GM23338 (cell line): Measurements from ENCODE around the gene TBC1D17. TPM values are rescaled to one million over a fixed set of nuclear protein-coding genes. Genes with fewer than 3 reads are reported as not detected.

Source experiments
- ATAC-seq: fragments of 200-7000 bp; cut with Tn5 transposase; 3 replicates; pipeline ENCODE4 v1.9.1; 2020
- DNase-seq: peaks from one replicate; pipeline ENCODE4 v3.0.0-alpha.2; 2015; ENCODE audit warnings: low spot score
- H2AFZ ChIP-seq: fragments of 200-600 bp; sonication (generic); 2 replicates; pipeline ENCODE4 v1.8.0; 2016; ENCODE audit warnings: antibody characterized with exemption, mild to moderate bottlenecking, moderate library complexity
- H3F3A ChIP-seq: fragments of 200-600 bp; sonication (generic); replicated peaks from 2 replicates; pipeline ENCODE4 v1.8.0; 2017; ENCODE audit warnings: antibody characterized with exemption, mixed run types, low read depth
- H3K27ac ChIP-seq: fragments of 200-600 bp; sonication (generic); 2 replicates; pipeline ENCODE4 v1.6.1; 2016; ENCODE audit warnings: low read depth
- H3K27me3 ChIP-seq: fragments of 200-600 bp; sonication (generic); 2 replicates; pipeline ENCODE4 v1.8.0; 2016; ENCODE audit warnings: mild to moderate bottlenecking, mixed run types, moderate library complexity; ENCODE audit not compliant: insufficient read depth
- H3K36me3 ChIP-seq: fragments of 200-600 bp; sonication (generic); 2 replicates; pipeline ENCODE4 v1.8.0; 2016; ENCODE audit warnings: mild to moderate bottlenecking; ENCODE audit not compliant: insufficient read depth
- H3K4me1 ChIP-seq: fragments of 200-600 bp; sonication (generic); 2 replicates; pipeline ENCODE4 v1.8.0; 2016; ENCODE audit warnings: mild to moderate bottlenecking, moderate library complexity; ENCODE audit not compliant: insufficient read depth
- H3K4me2 ChIP-seq: fragments of 200-600 bp; sonication (generic); 2 replicates; pipeline ENCODE4 v1.7.1; 2017; ENCODE audit warnings: mixed run types
- H3K4me3 ChIP-seq: fragments of 200-600 bp; sonication (generic); 2 replicates; pipeline ENCODE4 v1.6.1; 2016; ENCODE audit warnings: mixed run types
- H3K79me2 ChIP-seq: fragments of 200-600 bp; sonication (generic); replicated peaks from 2 replicates; pipeline ENCODE4 v1.8.0; 2017; ENCODE audit warnings: mild to moderate bottlenecking; ENCODE audit not compliant: insufficient read depth
- H3K9me2 ChIP-seq: fragments of 200-600 bp; sonication (generic); 2 replicates; pipeline ENCODE4 v1.8.0; 2017; ENCODE audit not compliant: insufficient read depth
- H4K20me1 ChIP-seq: fragments of 200-600 bp; sonication (generic); replicated peaks from 2 replicates; pipeline ENCODE4 v1.8.0; 2017; ENCODE audit warnings: mild to moderate bottlenecking; ENCODE audit not compliant: insufficient read depth
- H3K27ac Mint-ChIP-seq: 2 replicates; pipeline ENCODE4 v1.8.0; 2020; ENCODE audit warnings: inconsistent platforms, mild to moderate bottlenecking, moderate library complexity, mixed read lengths
- H3K27me3 Mint-ChIP-seq: 3 replicates; pipeline ENCODE4 v1.8.0; 2022; ENCODE audit warnings: low read depth, mild to moderate bottlenecking, moderate library complexity, mixed read lengths, inconsistent platforms; ENCODE audit not compliant: insufficient read depth, poor library complexity
- H3K36me3 Mint-ChIP-seq: 3 replicates; pipeline ENCODE4 v1.8.0; 2021; ENCODE audit warnings: low read depth, mild to moderate bottlenecking, inconsistent platforms, moderate library complexity, mixed read lengths
- H3K4me1 Mint-ChIP-seq: 3 replicates; pipeline ENCODE4 v1.8.0; 2020; ENCODE audit warnings: mild to moderate bottlenecking, inconsistent platforms, mixed read lengths
- H3K4me3 Mint-ChIP-seq: 3 replicates; pipeline ENCODE4 v1.8.0; 2021; ENCODE audit warnings: moderate library complexity, mild to moderate bottlenecking, inconsistent platforms, mixed read lengths
- H3K9me3 Mint-ChIP-seq: 3 replicates; pipeline ENCODE4 v1.8.0; 2020; ENCODE audit warnings: moderate library complexity, mild to moderate bottlenecking, inconsistent platforms, mixed read lengths
- CREB1 ChIP-seq: fragments of 250-450 bp; sonication (Bioruptor Pico); IDR thresholded peaks from 2 replicates; pipeline ENCODE4 v1.5.0; 2020; ENCODE audit warnings: low read depth, mild to moderate bottlenecking, moderate library complexity
- EZH2 ChIP-seq: fragments of 200-600 bp; sonication (generic); IDR thresholded peaks from one replicate; pipeline ENCODE4 v1.8.0; 2017; ENCODE audit warnings: antibody characterized with exemption, mild to moderate bottlenecking, low read depth; ENCODE audit not compliant: unreplicated experiment
- EZH2phosphoT487 ChIP-seq: fragments of 200-600 bp; sonication (generic); IDR thresholded peaks from one replicate; pipeline ENCODE4 v1.8.1; 2018; ENCODE audit warnings: antibody characterized with exemption; ENCODE audit not compliant: unreplicated experiment
- JUNB ChIP-seq: IDR thresholded peaks from one replicate; pipeline ENCODE4 v1.6.1; 2016; ENCODE audit warnings: antibody characterized with exemption; ENCODE audit not compliant: unreplicated experiment
- NANOG ChIP-seq: IDR thresholded peaks from 2 replicates; pipeline ENCODE4 v1.6.1; 2016; ENCODE audit warnings: antibody characterized with exemption, borderline replicate concordance
- POLR2AphosphoS5 ChIP-seq: IDR thresholded peaks from 2 replicates; pipeline ENCODE4 v1.6.1; 2016; ENCODE audit warnings: antibody characterized with exemption, low read depth
- STAT1 ChIP-seq: IDR thresholded peaks from one replicate; pipeline ENCODE4 v1.6.1; 2016; ENCODE audit warnings: antibody characterized with exemption; ENCODE audit not compliant: unreplicated experiment
- ZNF114 ChIP-seq: fragments of 250-450 bp; sonication (Bioruptor Pico); IDR thresholded peaks from 2 replicates; pipeline ENCODE4 v1.5.0; 2020; ENCODE audit warnings: mild to moderate bottlenecking, moderate library complexity
- ZNF331 ChIP-seq: fragments of 250-450 bp; sonication (Bioruptor Pico); IDR thresholded peaks from 2 replicates; pipeline ENCODE4 v1.5.0; 2020; ENCODE audit warnings: low read depth, mild to moderate bottlenecking, moderate library complexity
- polyA plus RNA-seq: library from polyadenylated mRNA; unstranded; fragments of >200 nt; fragmentation: Nextera tagmentation; extraction: Ambion mirVana; gene quantifications from 2 replicates; pipeline ENCODE4 v1.2.1, GENCODE V29; 2016
- total RNA-seq: library from RNA; depleted of rRNA; stranded (reverse); fragments of >200 nt; shearing (Covaris generic); gene quantifications from 2 replicates; pipeline ENCODE4 v1.2.3, GENCODE V29; 2014
- TF ChIP-seq, protein P1 (sequence below): fragments of 250-450 bp; sonication (Bioruptor Pico); IDR thresholded peaks from 2 replicates; pipeline ENCODE4 v1.5.0; 2020; ENCODE audit warnings: mild to moderate bottlenecking, moderate library complexity
- TF ChIP-seq, protein P2 (sequence below): IDR thresholded peaks from one replicate; pipeline ENCODE4 v1.6.1; 2018; ENCODE audit warnings: antibody characterized with exemption; ENCODE audit not compliant: unreplicated experiment
- TF ChIP-seq, protein P3 (sequence below): IDR thresholded peaks from 2 replicates; pipeline ENCODE4 v1.6.1; 2016; ENCODE audit warnings: antibody characterized with exemption
- TF ChIP-seq, protein P4 (sequence below), 2 experiments: fragments of 200-600 bp in 1 of 2; sonication (generic) in 1 of 2; conservative IDR thresholded peaks; 2 replicates each; pipeline versions ENCODE4 v1.5.1 to v1.6.1; 2016 to 2017; ENCODE audit warnings: antibody characterized with exemption in 2 of 2, low read depth in 2 of 2, mild to moderate bottlenecking in 2 of 2, moderate library complexity in 1 of 2

Gene TBC1D17
- total and polyA plus RNA-seq, 2 experiments from 2014 or later: 19.3 to 43.1 TPM

DNA sequence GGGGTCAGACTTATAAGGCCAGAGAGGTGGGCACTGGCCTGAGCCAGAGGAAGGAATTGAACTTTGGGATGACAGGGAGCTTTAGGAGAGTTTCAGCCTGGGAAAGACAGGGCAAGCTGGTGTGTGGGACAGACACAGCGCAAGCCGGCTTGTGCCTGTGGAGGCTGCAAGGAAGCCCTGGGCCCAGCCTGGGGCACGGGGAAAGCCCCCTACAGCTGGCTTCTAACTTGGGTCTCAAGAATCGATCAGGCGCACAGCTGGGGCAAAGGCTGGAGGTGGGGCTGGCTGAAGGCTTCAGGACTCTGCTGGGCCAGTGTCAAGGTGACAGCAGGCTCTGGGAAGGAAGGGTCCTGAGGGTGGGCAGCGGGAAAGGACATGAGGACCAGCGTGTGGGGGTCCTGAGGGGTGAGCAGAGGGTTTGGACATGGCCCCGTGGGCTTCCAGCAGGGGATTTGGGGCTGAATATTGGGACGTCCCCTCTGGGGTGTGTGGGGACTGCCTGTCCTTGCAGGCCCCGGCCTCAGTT is 23.6 kb upstream of the TBC1D17 start:
- Histone ChIP-seq H3K79me2 (peaks cover 32% of the 10 kb centered on the region), H4K20me1 (peaks cover 28% of the 10 kb centered on the region), H3K4me3 (no peak overlapping the region), H3K27ac (no peak overlapping the region), H3K4me2 (0 out of 2 replicates have a peak overlapping the region, but pooled peaks have one; percentile 95), H3K9me2 (no peaks in the 10 kb centered on the region), H3K36me3 (no peaks in the 10 kb centered on the region; the same call in 1 of the 2 replicates), H3K4me1 (peaks cover 21% of the 10 kb centered on the region), H2AFZ (no peak overlapping the region), H3F3A (peaks cover 47% of the 10 kb centered on the region), H3K27me3 (no peaks in the 10 kb centered on the region)
- DNase-seq (no peak), ATAC-seq (no peak)
- H3K36me3 Mint-ChIP-seq: peaks cover 66% of the 10 kb centered on the region
- TF ChIP-seq ZNF114 (no peak), ZNF331 (CRISPR knock-in tag) (no peak), EZH2 (no peak), EZH2phosphoT487 (no peak), CREB1 (CRISPR knock-in tag) (no peak), JUNB (no peak), NANOG (no peak), STAT1 (no peak), POLR2AphosphoS5 (no peak)
- TF ChIP-seq, protein P1, sequence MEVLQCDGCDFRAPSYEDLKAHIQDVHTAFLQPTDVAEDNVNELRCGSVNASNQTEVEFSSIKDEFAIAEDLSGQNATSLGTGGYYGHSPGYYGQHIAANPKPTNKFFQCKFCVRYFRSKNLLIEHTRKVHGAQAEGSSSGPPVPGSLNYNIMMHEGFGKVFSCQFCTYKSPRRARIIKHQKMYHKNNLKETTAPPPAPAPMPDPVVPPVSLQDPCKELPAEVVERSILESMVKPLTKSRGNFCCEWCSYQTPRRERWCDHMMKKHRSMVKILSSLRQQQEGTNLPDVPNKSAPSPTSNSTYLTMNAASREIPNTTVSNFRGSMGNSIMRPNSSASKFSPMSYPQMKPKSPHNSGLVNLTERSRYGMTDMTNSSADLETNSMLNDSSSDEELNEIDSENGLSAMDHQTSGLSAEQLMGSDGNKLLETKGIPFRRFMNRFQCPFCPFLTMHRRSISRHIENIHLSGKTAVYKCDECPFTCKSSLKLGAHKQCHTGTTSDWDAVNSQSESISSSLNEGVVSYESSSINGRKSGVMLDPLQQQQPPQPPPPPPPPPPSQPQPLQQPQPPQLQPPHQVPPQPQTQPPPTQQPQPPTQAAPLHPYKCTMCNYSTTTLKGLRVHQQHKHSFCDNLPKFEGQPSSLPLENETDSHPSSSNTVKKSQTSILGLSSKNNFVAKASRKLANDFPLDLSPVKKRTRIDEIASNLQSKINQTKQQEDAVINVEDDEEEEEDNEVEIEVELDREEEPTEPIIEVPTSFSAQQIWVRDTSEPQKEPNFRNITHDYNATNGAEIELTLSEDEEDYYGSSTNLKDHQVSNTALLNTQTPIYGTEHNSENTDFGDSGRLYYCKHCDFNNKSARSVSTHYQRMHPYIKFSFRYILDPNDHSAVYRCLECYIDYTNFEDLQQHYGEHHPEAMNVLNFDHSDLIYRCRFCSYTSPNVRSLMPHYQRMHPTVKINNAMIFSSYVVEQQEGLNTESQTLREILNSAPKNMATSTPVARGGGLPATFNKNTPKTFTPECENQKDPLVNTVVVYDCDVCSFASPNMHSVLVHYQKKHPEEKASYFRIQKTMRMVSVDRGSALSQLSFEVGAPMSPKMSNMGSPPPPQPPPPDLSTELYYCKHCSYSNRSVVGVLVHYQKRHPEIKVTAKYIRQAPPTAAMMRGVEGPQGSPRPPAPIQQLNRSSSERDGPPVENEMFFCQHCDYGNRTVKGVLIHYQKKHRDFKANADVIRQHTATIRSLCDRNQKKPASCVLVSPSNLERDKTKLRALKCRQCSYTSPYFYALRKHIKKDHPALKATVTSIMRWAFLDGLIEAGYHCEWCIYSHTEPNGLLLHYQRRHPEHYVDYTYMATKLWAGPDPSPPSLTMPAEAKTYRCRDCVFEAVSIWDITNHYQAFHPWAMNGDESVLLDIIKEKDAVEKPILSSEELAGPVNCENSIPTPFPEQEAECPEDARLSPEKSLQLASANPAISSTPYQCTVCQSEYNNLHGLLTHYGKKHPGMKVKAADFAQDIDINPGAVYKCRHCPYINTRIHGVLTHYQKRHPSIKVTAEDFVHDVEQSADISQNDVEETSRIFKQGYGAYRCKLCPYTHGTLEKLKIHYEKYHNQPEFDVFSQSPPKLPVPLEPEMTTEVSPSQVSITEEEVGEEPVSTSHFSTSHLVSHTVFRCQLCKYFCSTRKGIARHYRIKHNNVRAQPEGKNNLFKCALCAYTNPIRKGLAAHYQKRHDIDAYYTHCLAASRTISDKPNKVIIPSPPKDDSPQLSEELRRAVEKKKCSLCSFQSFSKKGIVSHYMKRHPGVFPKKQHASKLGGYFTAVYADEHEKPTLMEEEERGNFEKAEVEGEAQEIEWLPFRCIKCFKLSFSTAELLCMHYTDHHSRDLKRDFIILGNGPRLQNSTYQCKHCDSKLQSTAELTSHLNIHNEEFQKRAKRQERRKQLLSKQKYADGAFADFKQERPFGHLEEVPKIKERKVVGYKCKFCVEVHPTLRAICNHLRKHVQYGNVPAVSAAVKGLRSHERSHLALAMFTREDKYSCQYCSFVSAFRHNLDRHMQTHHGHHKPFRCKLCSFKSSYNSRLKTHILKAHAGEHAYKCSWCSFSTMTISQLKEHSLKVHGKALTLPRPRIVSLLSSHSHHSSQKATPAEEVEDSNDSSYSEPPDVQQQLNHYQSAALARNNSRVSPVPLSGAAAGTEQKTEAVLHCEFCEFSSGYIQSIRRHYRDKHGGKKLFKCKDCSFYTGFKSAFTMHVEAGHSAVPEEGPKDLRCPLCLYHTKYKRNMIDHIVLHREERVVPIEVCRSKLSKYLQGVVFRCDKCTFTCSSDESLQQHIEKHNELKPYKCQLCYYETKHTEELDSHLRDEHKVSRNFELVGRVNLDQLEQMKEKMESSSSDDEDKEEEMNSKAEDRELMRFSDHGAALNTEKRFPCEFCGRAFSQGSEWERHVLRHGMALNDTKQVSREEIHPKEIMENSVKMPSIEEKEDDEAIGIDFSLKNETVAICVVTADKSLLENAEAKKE (CRISPR knock-in tag): no peak
- TF ChIP-seq, protein P2, sequence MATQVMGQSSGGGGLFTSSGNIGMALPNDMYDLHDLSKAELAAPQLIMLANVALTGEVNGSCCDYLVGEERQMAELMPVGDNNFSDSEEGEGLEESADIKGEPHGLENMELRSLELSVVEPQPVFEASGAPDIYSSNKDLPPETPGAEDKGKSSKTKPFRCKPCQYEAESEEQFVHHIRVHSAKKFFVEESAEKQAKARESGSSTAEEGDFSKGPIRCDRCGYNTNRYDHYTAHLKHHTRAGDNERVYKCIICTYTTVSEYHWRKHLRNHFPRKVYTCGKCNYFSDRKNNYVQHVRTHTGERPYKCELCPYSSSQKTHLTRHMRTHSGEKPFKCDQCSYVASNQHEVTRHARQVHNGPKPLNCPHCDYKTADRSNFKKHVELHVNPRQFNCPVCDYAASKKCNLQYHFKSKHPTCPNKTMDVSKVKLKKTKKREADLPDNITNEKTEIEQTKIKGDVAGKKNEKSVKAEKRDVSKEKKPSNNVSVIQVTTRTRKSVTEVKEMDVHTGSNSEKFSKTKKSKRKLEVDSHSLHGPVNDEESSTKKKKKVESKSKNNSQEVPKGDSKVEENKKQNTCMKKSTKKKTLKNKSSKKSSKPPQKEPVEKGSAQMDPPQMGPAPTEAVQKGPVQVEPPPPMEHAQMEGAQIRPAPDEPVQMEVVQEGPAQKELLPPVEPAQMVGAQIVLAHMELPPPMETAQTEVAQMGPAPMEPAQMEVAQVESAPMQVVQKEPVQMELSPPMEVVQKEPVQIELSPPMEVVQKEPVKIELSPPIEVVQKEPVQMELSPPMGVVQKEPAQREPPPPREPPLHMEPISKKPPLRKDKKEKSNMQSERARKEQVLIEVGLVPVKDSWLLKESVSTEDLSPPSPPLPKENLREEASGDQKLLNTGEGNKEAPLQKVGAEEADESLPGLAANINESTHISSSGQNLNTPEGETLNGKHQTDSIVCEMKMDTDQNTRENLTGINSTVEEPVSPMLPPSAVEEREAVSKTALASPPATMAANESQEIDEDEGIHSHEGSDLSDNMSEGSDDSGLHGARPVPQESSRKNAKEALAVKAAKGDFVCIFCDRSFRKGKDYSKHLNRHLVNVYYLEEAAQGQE: no peak
- TF ChIP-seq, protein P3, sequence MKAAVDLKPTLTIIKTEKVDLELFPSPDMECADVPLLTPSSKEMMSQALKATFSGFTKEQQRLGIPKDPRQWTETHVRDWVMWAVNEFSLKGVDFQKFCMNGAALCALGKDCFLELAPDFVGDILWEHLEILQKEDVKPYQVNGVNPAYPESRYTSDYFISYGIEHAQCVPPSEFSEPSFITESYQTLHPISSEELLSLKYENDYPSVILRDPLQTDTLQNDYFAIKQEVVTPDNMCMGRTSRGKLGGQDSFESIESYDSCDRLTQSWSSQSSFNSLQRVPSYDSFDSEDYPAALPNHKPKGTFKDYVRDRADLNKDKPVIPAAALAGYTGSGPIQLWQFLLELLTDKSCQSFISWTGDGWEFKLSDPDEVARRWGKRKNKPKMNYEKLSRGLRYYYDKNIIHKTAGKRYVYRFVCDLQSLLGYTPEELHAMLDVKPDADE: no peak
- TF ChIP-seq, protein P4, sequence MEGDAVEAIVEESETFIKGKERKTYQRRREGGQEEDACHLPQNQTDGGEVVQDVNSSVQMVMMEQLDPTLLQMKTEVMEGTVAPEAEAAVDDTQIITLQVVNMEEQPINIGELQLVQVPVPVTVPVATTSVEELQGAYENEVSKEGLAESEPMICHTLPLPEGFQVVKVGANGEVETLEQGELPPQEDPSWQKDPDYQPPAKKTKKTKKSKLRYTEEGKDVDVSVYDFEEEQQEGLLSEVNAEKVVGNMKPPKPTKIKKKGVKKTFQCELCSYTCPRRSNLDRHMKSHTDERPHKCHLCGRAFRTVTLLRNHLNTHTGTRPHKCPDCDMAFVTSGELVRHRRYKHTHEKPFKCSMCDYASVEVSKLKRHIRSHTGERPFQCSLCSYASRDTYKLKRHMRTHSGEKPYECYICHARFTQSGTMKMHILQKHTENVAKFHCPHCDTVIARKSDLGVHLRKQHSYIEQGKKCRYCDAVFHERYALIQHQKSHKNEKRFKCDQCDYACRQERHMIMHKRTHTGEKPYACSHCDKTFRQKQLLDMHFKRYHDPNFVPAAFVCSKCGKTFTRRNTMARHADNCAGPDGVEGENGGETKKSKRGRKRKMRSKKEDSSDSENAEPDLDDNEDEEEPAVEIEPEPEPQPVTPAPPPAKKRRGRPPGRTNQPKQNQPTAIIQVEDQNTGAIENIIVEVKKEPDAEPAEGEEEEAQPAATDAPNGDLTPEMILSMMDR (conservative IDR thresholded peaks at IDR 0.05; ENCODE audit: low read depth in 2 of 2): no peak
- H3K9me3 Mint-ChIP-seq: peaks cover 11% of the 10 kb centered on the region
- no peak overlapping the region for H3K27ac Mint-ChIP-seq
- H3K4me1 Mint-ChIP-seq: peaks cover 24% of the 10 kb centered on the region
- H3K27me3 Mint-ChIP-seq: peaks cover 54% of the 10 kb centered on the region
- H3K4me3 Mint-ChIP-seq: peak overlapping the region; percentile 38; the same call in 1 of the 3 replicates
